Lower leg skin (tissue), 4 donors: Measurements from ENCODE around the gene C13orf46. TPM values are rescaled to one million over a fixed set of nuclear protein-coding genes. Genes with fewer than 3 reads are reported as not detected.

Experiments
- DNase-seq, 2 donors: peaks; one replicate each; pipeline ENCODE4 v3.0.0-alpha.2; 2019; ENCODE audit warnings: low spot score in 2 of 2
- H3K4me3 ChIP-seq: fragments of 200-600 bp; sonication (generic); 2 replicates; pipeline ENCODE4 v1.5.1; 2017; ENCODE audit warnings: mild to moderate bottlenecking, low read depth; ENCODE audit not compliant: poor library complexity, severe bottlenecking
- CTCF ChIP-seq, 3 donors: fragments of 450-650 bp; IDR thresholded peaks; one replicate each; pipeline ENCODE4 v1.5.1; 2016; ENCODE audit warnings: antibody characterized with exemption in 3 of 3, mild to moderate bottlenecking in 3 of 3, moderate library complexity in 2 of 3
- POLR2A ChIP-seq, 2 donors: fragments of 450-650 bp; IDR thresholded peaks; one replicate each; pipeline ENCODE4 v1.6.1; 2016 to 2017; ENCODE audit warnings: antibody characterized with exemption in 2 of 2, mild to moderate bottlenecking in 1 of 2, moderate library complexity in 1 of 2
- WGBS, 2 donors: methylation state at CpG; one replicate each; pipeline ENCODE4 v1.1.5; 2018; 5-methylcytosine and 5-hydroxymethylcytosine counted together
- intact Hi-C: fragments of 100-400 bp; cut with DNase I; formaldehyde crosslinking; loops from one replicate; pipeline ENCODE4 v1.15.0; 2023; ENCODE audit warnings: low total_unique reads
- total RNA-seq, 4 donors: library from RNA; depleted of rRNA; stranded (reverse); fragments of >200 nt; gene quantifications; one replicate each; pipeline ENCODE4 v1.1.0, GENCODE V29; 2016

Gene C13orf46
- total RNA-seq, 4 donors from 2014 or later: 0.13 to 1.4 (median 0.13) TPM; not detected in 1

- WGBS, 2 donors: 81 to 83% methylated on average over 9 of the region's 13 CpGs
- intact Hi-C loops: no loop called here
- no peak overlapping the region for H3K4me3 ChIP-seq
- TF ChIP-seq POLR2A (IDR thresholded peaks at IDR 0.05): no peak
- TF ChIP-seq CTCF (IDR thresholded peaks at IDR 0.05): no peak
- no peak for DNase-seq
These were observed 45.5 kb upstream of the C13orf46 start for GRCh38 chr13:114019367-114019766.

- no peak for DNase-seq
- 89 to 92% methylated on average over 20 of the region's 20 CpGs for WGBS, 2 donors
- no peak for TF ChIP-seq POLR2A (IDR thresholded peaks at IDR 0.05)
- TF ChIP-seq CTCF (IDR thresholded peaks at IDR 0.05): no peak
- H3K4me3 ChIP-seq: no peak overlapping the region
- intact Hi-C loops: no loop called here
These were observed 44.7 kb upstream of the C13orf46 start for GRCh38 chr13:114018461-114019055.

DNA sequence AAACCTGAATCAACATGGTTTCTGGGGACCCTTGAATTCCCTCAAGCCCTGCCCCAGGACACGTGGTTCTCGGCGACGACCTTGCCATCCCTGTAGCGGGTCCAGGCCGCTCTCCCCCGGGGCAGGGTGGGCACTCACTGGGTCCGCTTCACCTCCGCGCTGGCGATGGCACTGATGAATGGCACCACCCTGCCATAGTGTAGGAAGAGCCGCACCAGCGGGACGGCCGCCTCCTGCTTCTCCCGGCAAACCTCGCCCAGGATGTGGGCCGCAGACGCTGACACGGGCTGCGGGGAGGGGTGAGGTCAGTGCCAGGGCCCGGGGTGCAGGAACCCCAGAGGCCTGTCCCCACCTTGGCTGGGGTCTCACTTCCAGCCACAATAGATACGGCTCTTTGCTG is 44.1 kb upstream of the C13orf46 start:
- DNase-seq: no peak
- intact Hi-C loops: no loop called here
- H3K4me3 ChIP-seq: no peak overlapping the region
- no peak for TF ChIP-seq CTCF (IDR thresholded peaks at IDR 0.05)
- 92 to 93% methylated on average over 23 of the region's 23 CpGs for WGBS, 2 donors

GRCh38 chr13:114017028-114017630 is 43.3 kb upstream of the C13orf46 start:
- no peak for DNase-seq
- 90 to 94% methylated on average over 28 to 29 of the region's 29 CpGs for WGBS, 2 donors
- TF ChIP-seq CTCF (IDR thresholded peaks at IDR 0.05) (no peak), POLR2A (IDR thresholded peaks at IDR 0.05) (no peak)
- no peak overlapping the region for H3K4me3 ChIP-seq
- intact Hi-C loops: no loop called here

DNA sequence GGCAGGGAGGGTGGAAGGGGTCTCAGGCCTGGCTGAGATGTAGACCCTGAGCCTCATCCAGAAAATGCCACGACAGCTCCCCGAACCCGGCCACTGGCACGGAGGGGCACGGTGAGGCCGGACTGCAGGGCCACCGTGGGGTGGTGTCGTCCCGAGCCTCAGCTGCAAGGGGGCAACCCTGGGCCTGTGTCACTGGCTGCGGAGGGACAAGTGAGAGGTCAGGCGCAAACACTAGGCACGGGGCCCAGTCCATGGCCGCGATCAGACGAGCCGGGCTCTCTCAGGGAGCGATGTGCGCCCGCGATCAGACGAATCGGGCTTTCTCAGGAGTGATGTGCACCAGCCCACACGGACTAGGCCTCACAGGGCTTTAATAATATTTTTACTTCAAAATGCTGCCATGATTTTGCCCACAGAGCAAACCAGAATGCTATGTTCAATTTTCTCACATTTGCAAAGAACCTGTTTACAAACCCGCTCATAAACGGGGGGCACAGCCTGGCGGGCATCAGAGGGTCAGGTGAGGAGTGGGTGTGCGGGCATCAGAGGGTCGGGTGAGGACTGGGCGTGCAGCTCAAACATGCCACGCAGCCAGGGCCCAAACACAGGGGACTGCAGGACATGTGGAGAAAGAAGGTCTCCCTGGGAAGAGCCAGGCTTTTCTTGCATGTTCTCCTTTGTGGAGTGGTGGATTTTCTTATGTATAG is 42.6 kb upstream of the C13orf46 start:
- 93 to 94% methylated on average over 30 of the region's 30 CpGs for WGBS, 2 donors
- no peak for DNase-seq
- TF ChIP-seq CTCF (IDR thresholded peaks at IDR 0.05) (no peak), POLR2A (IDR thresholded peaks at IDR 0.05) (no peak)
- intact Hi-C loops: no loop called here
- no peak overlapping the region for H3K4me3 ChIP-seq
